Adipocyte (in vitro differentiated cells): ENCODE data around the gene FEM1C.

Experiments used
- DNase-seq: peaks from one replicate; pipeline ENCODE4 v3.0.0-alpha.2; 2015; ENCODE audit warnings: low read depth
- H3K27me3 ChIP-seq: replicated peaks from 2 replicates; pipeline ENCODE4 v1.7.0; 2013; ENCODE audit warnings: mild to moderate bottlenecking, low read length, moderate library complexity; ENCODE audit not compliant: control insufficient read depth, insufficient read depth
- H3K36me3 ChIP-seq: 2 replicates; pipeline ENCODE4 v1.7.0; 2013; ENCODE audit warnings: low read length, mild to moderate bottlenecking, moderate library complexity; ENCODE audit not compliant: control insufficient read depth, insufficient read depth, severe bottlenecking
- H3K4me1 ChIP-seq: 2 replicates; pipeline ENCODE4 v1.7.0; 2013; ENCODE audit warnings: mild to moderate bottlenecking, low read length, moderate library complexity; ENCODE audit not compliant: control insufficient read depth, insufficient read depth
- H3K4me3 ChIP-seq: 2 replicates; pipeline ENCODE4 v1.7.0; 2013; ENCODE audit warnings: mild to moderate bottlenecking, low read length, moderate library complexity
- H3K9ac ChIP-seq: 2 replicates; pipeline ENCODE4 v1.7.0; 2013; ENCODE audit warnings: mild to moderate bottlenecking, low read length, moderate library complexity
- H3K9me3 ChIP-seq: 2 replicates; pipeline ENCODE4 v1.7.0; 2013; ENCODE audit warnings: mild to moderate bottlenecking, low read length, moderate library complexity; ENCODE audit not compliant: control insufficient read depth

Gene FEM1C

GRCh38 chr5:115544436-115545350 is at the start of gene FEM1C:
FEM1C (minus strand) TSS chr5:115544775; CDS start chr5:115543493, 1,282 bp downstream.
- H3K27me3 ChIP-seq = no peaks in the 10 kb centered on the region
- peaks cover 22% of the 10 kb centered on the region for H3K36me3 ChIP-seq
- peak within 1 kb of the TSS; percentile 90 for H3K4me3 ChIP-seq
- H3K9ac ChIP-seq = peak within 1 kb of the TSS; percentile 96
- peak; percentile 99 for DNase-seq
- H3K4me1 ChIP-seq = peaks cover 14% of the 10 kb centered on the region
- peaks cover 9% of the 10 kb centered on the region for H3K9me3 ChIP-seq

DNA sequence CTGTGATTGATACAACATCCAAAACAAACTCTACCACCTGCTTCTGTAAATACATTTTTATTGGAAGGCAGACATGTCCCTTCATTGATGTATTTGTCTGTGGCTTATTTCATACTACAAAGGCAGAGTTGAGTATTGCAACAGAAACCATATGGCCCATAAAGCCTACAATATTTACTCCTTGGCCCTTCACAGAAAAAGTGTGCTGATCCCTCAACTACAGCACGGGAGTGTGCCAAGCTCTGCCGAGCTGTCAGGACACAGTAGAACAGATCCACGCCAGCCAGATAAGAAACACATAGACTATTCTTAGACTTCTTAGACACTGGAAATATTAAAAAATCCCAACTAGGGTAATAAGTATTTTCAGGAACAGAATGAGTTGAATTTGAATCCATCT is 44.5 kb upstream of the FEM1C start:
- no peak overlapping the region for H3K4me3 ChIP-seq
- H3K4me1 ChIP-seq = peaks cover 19% of the 10 kb centered on the region
- no peak for DNase-seq
- no peaks in the 10 kb centered on the region for H3K36me3 ChIP-seq
- no peaks in the 10 kb centered on the region for H3K27me3 ChIP-seq
- no peak overlapping the region for H3K9ac ChIP-seq
- no peaks in the 10 kb centered on the region for H3K9me3 ChIP-seq

GRCh38 chr5:115588640-115589039 is 44.1 kb upstream of the FEM1C start:
- peaks cover 18% of the 10 kb centered on the region for H3K4me1 ChIP-seq
- H3K36me3 ChIP-seq = no peaks in the 10 kb centered on the region
- no peaks in the 10 kb centered on the region for H3K9me3 ChIP-seq
- no peak for DNase-seq
- no peaks in the 10 kb centered on the region for H3K27me3 ChIP-seq
- no peak overlapping the region for H3K9ac ChIP-seq
- no peak overlapping the region for H3K4me3 ChIP-seq

- no peak overlapping the region for H3K9ac ChIP-seq
- no peaks in the 10 kb centered on the region for H3K36me3 ChIP-seq
- no peak overlapping the region for H3K4me3 ChIP-seq
- no peaks in the 10 kb centered on the region for H3K9me3 ChIP-seq
- no peaks in the 10 kb centered on the region for H3K27me3 ChIP-seq
- H3K4me1 ChIP-seq = peaks cover 26% of the 10 kb centered on the region
- peak; percentile 83 for DNase-seq
These were observed 42.1 kb upstream of the FEM1C start for GRCh38 chr5:115586525-115587146.

GRCh38 chr5:115585265-115585664 is 40.7 kb upstream of the FEM1C start:
- Histone ChIP-seq H3K9me3 (no peaks in the 10 kb centered on the region), H3K9ac (no peak overlapping the region), H3K4me1 (peaks cover 31% of the 10 kb centered on the region), H3K36me3 (no peaks in the 10 kb centered on the region), H3K27me3 (no peaks in the 10 kb centered on the region), H3K4me3 (no peak overlapping the region)
- DNase-seq = no peak

GRCh38 chr5:115584501-115584900 is 39.9 kb upstream of the FEM1C start:
- Histone ChIP-seq H3K4me1 (peaks cover 37% of the 10 kb centered on the region), H3K36me3 (no peaks in the 10 kb centered on the region), H3K4me3 (no peak overlapping the region), H3K9me3 (no peaks in the 10 kb centered on the region), H3K9ac (no peak overlapping the region), H3K27me3 (no peaks in the 10 kb centered on the region)
- DNase-seq = no peak

DNA sequence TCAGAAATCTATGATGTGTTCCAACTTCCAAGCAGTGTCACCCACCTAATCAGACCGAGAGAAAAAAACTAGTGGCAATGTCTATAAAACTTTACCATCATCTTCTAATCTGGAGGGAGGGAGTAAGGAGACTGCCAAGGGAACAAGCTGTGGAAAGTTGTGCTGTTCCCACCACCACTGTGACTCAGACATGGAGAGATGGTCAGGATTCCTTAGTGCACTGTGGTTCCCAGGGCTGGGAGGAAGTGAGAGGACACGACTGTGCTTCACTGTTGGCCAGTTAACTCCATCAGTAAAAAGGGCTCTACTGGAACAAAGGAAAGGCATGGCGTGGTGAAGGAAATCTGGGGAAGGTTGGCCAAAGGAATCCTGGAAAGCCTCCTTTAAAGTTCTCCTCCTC is 38.9 kb upstream of the FEM1C start:
- Histone ChIP-seq H3K4me3 (peak overlapping the region; percentile 0), H3K9me3 (no peaks in the 10 kb centered on the region), H3K27me3 (no peaks in the 10 kb centered on the region), H3K9ac (no peak overlapping the region), H3K36me3 (no peaks in the 10 kb centered on the region), H3K4me1 (peaks cover 41% of the 10 kb centered on the region)
- peak; percentile 65 for DNase-seq

DNA sequence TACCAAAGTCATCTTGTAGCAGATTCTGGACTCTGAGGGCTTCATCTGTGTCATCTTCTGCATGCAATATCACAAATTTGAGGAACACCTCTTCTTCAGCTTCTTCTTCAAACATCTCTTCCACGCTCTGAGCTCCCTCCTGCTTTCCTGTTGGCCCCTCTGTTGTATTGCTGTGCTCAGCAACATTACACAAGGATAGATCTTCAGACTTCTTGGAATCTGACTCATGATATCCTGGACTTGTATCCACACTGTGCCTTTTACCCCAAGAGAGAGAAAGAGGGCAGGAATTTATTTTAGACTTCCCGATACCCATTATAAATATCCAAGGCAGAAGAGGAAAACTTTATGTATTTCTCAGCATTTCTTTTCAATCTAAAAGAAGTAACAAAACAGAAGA is 36.4 kb upstream of the FEM1C start:
- peaks cover 7% of the 10 kb centered on the region for H3K9me3 ChIP-seq
- peaks cover 33% of the 10 kb centered on the region for H3K4me1 ChIP-seq
- no peak overlapping the region for H3K4me3 ChIP-seq
- H3K9ac ChIP-seq = no peak overlapping the region
- DNase-seq = no peak
- no peaks in the 10 kb centered on the region for H3K36me3 ChIP-seq
- no peaks in the 10 kb centered on the region for H3K27me3 ChIP-seq

- Histone ChIP-seq H3K27me3 (no peaks in the 10 kb centered on the region), H3K9ac (peak overlapping the region; percentile 5), H3K9me3 (peaks cover 7% of the 10 kb centered on the region), H3K4me3 (no peak overlapping the region), H3K4me1 (peaks cover 32% of the 10 kb centered on the region), H3K36me3 (no peaks in the 10 kb centered on the region)
- DNase-seq = peak; percentile 46
These were observed 35.2 kb upstream of the FEM1C start for GRCh38 chr5:115579747-115580173.

DNA sequence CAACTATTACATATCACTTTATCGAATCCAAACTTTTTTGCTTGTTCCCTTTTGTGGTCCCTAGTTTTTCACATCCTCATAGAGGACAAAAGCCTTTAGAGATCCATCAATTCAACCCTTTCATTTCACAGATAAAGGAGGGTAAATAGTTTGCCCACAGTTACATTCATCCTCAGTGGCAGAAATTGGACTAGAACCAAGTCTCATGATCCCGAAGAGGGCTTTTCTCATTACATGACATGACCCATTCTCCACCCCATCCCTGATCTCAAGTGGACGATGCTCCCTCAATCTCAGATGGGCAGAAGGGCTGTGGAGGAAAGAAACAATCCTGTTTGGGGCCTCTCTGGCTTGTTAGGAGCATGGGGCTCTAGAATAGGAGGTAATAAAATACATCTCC is 34.6 kb upstream of the FEM1C start:
- no peaks in the 10 kb centered on the region for H3K36me3 ChIP-seq
- peaks cover 7% of the 10 kb centered on the region for H3K9me3 ChIP-seq
- no peak overlapping the region for H3K9ac ChIP-seq
- peaks cover 28% of the 10 kb centered on the region for H3K4me1 ChIP-seq
- H3K27me3 ChIP-seq = no peaks in the 10 kb centered on the region
- no peak for DNase-seq
- no peak overlapping the region for H3K4me3 ChIP-seq

GRCh38 chr5:115578657-115579056 is 34.1 kb upstream of the FEM1C start:
- no peaks in the 10 kb centered on the region for H3K27me3 ChIP-seq
- peaks cover 7% of the 10 kb centered on the region for H3K9me3 ChIP-seq
- no peaks in the 10 kb centered on the region for H3K36me3 ChIP-seq
- no peak for DNase-seq
- H3K9ac ChIP-seq = no peak overlapping the region
- peaks cover 24% of the 10 kb centered on the region for H3K4me1 ChIP-seq
- no peak overlapping the region for H3K4me3 ChIP-seq
